Central memory CD4-positive, alpha-beta T cell (primary cell): ENCODE results near the gene MYO5B.

Experiments used
- DNase-seq: peaks from one replicate; pipeline ENCODE4 v3.0.0; 2022

MYO5B gene

DNA sequence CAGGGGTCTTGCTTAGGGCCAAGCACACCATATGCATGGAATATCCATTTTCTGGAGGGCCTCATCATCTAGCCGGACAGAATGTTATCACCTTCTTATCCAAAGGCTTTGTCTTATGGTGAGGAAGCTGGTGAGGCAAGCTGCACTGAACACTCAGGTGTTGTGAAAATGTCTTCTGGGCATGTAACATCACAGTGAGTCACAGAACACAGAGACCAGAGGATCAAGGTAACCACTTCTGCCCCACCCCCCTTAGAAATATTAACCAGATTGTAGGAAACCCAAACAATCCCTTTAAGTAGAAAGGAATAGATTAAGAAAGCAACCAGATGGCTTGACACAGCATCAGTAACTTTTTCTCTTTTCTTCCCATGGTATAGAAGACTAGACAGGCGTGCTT, 51.1 kb downstream of the MYO5B start:
- no peak for DNase-seq

DNA sequence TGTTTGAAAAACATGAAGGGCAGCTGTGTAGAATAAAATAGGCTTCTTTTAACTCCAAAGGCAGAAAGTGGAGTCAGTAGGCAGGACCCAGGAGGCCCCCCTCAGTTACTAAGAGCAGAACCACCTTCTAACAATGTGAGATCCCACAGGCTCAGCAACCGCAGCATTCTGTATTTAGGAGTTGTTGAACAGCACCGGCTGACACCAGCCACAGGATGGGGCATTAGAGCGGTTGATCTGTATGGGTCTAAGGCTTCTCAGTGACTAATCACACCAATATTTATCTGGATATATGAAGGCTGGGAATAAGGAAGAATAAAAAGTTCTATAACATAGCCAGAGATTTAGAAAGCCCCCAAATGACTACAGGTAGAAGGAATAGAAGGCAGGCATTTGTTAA, 51.7 kb downstream of the MYO5B start:
- no peak for DNase-seq

DNA sequence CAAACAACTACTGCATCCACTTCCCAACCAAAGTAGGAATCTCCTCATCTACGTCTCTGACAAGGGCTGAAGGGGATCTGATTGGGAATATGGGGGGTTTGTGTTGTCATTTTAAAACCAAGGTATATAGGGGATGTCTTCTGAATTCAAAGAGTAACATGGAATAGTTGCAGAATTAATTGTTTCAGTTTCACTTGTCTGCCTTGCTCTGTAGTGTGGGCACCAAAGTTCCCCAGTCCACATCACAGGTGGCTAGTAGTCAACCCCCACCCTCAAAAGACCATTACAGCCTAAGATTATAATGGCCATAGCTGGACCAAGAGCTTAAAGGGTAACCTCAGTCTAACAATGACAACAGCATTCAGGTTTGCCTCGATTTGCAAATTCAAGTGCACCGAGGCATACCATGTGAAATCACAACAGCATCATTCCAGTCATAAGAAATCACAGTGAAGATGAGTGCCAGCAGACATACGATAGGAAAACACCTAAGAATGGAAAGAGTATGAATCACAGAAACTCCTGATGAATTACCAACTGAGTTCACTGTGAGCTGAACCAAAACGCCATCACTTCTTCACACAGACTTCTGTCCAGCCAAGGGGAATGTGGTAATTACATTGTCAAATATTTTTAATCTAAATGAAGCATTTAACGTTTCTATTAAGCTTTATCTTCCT, 52.4 kb downstream of the MYO5B start:
- DNase-seq, result no peak

DNA sequence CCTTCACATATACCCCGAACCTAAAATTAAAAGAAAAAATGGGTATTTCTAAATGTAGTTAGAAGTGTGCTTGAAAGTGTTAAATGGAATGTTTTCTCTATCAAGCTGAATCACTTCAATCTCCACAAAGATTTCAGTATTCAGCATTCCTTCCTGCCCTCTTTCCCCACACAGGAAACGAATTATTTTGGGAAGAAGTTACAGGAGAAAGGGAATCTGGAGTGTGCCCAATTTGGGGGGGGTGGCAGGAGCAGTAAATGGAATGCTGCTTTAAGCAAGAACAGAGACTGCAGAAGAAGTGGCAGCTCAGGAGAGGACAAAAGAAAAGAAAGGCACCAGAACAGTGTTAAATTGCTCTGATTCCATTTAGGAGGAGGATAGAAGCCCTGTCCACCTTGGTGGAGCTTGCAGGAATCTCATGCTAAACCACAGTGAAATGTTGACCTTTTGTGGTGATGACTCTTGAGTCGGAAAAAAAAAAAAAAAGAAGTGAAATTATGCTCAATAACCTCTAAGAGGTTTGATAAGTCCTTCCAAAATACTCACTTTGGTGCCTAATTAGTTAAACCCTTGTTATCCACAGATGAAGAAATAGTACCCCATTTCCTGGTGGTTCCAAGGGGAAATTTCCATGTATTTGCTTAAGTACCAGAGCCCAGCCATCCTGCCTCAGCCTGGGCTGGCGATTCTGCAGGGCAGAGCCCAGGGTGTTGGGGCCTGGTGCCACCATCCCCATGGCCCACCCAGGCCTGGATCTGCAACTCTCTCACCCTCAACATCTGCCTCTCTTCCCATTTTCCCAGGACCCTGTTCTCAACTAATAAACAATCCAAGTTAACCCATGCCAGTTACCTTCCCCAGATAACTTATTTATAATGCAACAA, 56.5 kb downstream of the MYO5B start:
- no peak for DNase-seq

DNA sequence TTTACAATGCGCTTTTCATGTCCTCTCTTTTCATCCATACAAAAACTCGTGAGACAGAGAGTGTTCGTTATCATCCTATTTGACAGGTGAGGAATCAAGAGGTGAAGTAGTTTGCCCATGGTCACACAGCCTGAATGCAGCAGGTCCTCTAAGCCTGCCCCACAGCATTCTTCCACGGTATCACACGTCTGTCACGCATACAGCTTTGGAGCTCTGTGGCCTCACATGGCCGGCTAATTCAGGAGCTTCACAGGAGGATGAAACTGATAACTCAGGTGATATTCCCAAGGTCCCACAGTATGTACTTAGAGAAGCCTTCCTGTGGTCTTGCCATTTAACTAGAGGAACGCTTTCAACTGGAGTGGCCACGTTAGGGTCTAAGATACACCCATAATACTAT, 59.0 kb downstream of the MYO5B start:
- no peak for DNase-seq

DNA sequence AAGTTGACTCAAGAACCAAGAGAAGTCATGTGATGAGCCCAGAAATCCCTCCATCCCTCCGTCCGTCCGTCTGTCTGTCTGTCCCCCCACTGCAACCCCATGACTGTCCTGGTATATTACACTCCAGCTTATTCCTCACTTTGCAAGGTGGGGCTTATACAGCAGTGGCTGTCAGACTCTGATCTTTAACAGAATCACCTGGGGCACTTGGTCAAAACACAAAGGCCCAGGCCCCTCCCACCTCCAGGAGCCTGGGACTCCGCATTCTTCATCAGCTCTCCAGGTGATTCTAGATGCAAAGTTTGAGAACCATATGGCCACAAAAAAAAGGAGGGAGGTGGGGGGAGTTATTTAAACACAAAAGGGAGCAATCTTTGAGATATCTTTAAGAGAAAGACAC, 61.4 kb downstream of the MYO5B start:
- DNase-seq, result no peak

DNA sequence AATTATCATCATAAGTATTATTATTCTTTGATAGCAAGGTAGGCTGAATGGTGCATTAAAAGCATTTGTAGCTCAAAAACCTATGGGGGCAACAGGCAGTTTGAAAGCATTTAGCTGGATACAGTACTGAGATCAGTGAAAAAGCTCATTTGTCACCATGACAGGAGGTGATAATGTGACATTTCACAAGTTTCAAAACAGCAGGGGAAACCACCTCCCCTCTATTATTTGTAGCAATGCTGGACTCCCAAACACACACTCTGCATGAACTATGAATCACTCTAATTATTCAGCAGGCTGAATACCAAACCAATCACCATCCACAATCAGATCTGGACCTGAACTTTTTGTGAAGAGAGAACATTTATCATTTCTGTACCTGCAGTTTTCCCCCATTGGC, 63.4 kb downstream of the MYO5B start:
- no peak for DNase-seq

DNA sequence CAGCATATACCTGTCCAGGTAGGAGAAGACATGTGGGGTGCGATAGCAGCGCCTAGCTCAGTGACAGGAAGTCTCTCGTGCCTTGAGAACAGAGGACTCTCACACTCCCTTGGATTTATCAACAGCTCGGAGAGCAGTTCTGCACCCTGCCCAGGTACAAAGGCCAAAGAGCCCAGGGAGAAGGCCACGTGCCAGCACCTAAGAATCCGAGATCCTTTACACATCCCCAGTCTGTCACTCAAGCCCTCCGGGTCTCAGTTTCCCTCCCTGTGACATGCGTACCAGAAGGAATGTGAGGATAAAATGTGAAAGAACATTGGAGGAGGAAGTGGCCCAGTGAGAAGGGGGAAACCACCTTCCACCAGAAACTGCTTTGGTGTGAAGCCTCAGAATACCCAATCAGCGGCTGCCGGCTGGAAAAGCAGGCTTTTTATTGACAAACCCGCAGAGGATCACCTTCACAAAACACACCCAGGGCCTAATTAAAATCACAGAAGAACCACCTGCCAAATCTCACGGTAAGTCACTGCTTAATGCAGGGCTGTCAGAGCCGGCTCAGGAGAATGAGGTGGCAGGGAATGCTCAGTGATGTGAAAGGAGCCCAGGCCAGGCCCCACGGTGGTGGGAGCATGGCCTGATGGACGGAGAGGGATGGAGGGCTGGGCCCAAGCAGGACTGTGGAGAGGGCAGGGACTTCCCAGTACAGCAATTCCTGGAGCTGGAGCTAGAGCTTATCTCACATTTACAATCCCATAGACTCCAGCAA, 66.3 kb downstream of the MYO5B start:
- DNase-seq, result no peak

DNA sequence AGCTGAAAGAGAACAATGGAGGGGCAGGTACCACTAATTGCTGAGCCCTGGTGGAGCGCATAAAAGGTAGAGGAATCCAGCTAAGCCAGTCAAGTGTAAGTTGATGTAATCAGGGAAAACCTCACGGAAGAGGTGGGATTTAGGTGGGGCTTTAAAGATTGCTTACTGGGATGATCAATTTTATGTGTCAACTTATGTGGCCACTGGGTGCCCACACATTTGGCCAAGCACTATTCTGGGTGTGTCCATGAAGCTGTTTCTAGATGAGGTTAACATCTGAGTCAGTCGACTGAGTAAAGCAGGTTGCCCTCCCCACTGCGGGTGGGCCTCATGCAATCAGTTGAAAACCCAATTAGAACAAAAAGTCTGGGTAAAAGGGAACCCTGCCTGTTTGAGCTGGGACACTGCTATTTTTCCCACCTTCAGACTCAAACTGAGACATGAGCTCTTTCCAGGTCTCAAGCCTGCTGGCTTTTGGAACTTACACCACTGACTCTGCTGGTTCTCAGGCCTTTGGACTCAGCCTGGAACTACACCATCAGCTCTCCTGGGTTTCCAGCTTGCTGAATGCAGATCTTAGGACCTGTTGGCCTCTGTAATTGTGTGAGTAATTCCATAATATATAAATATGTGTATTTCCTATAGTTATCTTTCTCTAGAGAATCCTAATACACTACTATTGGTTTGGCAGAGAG, 67.3 kb downstream of the MYO5B start:
- no peak for DNase-seq

DNA sequence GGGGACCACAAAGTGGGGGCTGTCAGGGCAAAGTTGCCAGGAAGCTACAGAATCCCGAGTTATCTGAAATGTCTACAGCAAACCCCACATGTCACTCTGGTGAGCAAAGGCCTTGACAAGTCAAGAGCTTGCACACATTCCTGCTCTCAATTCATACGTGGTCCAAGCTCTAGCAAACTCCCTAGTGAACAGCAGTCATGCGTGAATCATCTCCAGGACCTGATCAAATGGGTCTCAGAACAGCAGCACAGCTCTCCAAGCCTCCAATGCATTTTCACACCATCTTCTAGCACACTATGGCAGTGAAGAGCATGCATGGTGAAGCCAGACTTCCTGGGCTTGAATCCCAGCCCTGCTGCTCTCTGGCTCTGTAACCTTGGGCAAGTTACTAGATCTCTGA, 68.5 kb downstream of the MYO5B start:
- DNase-seq, result no peak

DNA sequence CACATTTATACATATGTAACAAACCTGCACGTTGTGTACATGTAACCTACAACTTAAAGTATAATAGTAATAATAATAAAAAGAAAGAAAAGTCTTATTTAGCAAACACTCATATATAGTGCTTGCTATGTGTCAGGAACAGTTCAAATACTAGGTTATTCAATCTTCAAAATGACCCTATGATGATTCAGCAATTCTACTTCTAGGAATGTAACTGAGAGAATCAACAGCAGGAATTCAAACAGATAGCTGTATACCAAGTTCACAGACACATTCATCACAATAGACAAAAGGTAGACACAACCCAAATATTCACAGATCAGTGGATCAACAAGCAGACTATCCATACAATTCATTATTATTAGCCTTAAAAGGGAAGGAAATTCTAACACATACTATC, 69.5 kb downstream of the MYO5B start:
- no peak for DNase-seq

DNA sequence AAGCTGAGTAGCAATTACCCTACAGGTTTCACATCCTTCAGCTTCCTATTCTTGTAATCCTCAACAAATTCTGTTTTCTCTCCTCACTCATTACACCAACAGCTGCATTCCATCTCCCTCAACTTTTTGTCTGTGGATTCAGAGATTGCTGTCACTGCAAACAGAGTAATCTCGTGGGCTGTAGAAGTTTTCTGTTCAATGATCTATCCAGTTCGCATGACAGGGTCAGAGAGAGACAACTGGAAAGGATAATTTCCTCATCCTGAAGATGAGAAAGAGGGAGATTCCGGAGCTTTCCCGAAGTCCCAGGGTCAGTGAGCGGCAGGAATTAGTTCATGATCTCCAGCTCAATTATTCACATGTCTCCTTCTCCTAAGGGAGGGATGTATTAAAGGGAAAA, 75.7 kb downstream of the MYO5B start:
- no peak for DNase-seq

DNA sequence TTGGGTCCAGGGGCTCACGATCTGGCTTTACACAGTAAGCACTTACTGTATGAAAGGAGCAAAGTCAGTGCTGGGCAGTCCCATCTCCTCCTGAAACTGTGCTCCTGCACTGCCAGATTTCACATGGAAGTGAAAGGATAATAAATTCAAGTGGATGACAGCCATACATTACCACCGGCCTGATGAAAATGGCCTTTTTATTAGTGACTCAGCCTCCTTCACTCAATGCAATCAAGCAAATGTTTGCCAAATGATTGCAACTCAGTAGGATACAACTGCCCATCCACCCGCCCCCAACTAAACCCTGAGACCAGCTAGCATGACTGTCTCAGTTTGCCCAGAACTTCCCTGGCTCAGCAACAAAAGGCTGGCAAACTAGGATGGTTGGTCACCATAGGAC, 77.1 kb downstream of the MYO5B start:
- no peak for DNase-seq

DNA sequence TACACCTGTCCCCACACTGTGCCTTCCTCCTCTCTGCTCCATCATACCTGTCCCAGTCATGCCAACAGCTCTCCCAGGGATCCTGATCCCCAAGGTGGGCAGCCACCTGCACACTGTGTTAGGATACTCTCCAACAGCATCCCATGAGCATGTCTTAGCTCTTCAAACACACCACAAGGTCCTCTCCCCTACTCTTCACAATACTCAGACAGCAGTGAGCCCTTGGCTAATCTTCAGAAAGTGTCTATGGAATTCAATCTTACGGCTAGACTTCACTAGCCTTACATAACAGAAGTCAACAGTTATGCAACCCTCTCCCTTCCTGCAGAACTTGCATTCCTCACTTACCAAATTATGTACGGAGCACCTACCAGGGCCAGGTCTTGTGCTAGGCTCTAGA, 79.9 kb downstream of the MYO5B start:
- no peak for DNase-seq

DNA sequence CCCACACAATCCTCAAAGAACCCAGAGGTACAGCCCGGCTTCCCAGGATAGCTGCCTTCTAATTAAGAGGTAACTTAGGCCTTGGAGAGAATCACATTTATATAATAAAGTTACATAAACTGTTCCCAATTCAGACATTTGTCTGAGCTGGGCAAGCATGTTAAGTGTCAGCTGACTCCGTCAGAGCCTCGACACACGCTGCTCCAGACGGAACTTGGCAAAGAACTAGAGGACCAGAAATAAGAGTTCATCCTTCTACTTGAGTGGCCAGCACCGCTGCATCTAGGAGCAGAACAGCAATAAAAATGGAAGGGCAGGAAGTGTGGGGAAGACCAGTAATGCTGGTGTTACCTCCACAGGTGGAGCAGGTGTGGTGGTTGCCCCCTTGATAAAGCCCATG, 80.5 kb downstream of the MYO5B start:
- DNase-seq, result no peak

DNA sequence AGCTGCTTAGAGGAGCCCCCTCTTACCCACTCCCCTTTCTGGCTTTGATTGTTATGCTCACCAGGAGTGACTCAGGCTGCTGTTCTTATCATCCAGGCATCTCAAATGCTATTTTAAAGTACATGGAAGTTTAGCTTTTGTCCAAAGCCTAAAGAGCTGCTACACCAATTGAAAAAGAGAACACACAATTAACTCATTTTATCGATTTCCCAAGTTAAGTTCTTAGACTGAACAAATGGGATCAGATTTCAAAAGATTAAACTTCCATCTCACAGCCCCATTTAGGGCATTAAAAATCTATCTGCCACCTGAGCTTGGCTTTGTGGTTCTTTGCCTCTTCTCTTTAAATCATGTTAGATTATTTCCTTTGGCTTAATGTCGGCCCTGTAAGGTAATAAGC, 81.2 kb downstream of the MYO5B start:
- DNase-seq, result no peak

DNA sequence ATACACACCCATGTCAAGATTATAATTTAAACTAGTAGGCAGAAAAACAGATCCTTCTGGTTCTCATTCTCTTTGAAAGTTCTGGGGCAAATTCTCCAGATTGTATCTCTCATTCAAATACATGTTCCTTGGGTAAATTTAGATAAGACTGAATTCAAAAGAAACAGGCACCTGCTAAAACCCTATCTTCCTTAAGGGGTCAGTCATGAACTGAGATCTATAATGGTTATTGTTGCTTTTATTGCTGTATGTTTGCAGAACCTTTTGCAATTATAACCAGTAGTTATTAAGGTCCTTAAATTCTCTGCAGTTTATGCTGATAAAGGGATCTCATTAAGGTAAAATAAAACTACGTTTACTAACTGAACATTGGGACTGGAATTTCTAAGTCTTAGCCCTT, 83.5 kb downstream of the MYO5B start:
- no peak for DNase-seq

DNA sequence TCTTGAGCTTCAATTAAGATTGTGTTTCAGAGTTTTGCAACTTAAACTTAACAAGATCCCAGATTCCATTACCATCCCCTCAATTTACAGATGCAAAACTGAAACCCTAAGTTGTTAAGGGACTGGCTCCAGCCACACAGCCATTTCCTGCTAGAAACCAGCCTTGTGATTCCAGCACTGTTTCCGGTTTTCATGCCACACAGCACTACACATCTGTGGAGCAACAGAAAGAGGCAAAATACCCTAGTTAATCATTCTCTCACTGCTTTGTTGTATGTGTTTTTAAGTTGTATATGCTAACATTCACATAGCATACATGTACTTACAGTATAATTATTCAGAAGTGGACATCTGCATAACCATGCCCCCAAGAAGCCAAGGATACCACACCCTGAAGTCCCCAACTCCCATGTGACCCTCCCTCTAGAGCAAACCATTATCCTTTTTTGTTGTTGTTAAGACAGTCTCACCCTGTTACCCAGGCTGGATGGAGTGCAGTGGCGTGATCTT, 87.4 kb downstream of the MYO5B start:
- no peak for DNase-seq

DNA sequence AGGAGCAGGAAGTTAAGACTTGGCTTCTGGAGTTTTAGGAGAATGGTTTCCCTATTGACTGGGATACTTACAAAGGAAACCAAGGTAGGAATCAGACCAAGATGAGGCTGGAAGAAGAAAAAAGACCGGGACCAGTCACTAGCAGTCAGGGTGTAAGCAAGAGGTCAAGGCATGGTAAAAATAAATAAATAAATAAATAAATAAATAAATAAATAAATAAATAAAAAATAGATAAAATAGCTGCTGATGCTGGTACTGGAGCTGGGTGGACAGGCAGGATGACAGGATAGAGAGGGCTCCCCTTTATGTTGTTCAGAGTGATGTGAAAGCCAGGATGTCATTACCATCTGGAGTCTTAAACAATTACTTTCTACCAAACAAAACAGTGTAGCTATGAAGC, 89.9 kb downstream of the MYO5B start:
- no peak for DNase-seq

DNA sequence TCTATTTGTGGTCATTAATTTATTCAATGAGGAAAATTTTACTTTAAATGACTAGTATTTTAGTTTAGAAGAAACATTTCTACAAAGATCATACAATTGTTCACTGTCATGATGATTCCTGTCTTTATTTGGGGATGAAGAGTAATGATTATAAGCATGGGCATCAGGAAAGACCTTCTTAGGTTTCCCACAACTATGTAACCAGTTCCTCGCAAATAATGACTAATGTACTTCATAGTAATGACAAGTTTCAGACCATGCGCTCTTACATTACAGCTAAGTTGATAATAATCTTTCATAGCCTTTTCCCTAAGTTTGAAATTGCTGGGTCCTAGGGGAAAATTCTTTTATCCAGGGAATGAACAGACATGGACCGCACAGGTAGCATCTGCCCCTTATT, 90.5 kb downstream of the MYO5B start:
- DNase-seq, result no peak

DNA sequence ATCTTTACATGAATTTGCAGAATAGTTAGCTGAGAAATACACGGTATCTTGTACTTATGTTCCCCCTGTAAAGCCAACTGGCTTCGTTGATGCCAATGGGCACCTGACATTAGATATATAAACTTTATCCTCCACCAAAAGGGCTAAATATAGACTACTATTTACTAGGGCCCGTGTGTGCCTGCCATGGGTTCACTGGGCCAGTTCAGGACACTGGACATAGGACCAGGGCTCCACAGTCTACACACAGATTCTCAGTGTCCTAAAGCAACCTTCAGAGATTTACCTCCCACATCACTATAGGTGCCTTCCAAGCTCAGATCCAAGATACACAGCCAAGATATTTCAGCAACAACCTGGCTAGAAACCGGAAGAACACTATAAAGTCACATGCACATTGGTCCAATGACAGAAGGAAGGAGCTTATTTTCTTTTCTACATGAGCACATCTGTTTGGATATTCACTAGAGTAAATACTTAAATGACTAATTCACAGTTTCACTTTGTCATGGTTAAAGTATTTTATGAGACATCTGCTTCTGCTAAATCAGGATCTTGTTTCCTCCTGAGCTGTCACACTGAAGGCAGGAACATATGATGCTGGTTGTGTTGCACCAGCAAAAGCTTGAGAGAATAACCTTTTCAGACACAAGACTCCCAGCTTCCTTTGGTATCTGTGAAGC, 95.1 kb downstream of the MYO5B start:
- DNase-seq, result no peak

DNA sequence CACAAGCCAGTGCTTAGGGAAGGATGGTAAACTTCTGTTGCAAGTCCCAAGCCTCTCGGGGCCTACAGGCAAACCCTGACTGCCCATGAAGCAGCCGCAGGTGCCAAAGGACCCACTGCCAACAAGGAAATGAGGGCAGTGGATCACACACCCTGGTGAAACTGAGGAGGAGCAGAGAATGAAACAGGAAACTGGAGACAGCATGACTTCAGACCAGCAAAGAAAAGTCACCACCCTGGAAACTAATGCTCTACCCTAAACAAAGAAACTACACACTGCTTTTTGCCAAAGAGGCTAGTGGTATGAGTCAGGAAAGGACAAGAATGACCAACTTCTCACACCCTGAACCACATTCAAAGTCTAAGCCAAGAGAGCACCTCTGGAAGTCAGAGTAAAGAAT, 97.2 kb downstream of the MYO5B start:
- DNase-seq, result no peak
